ENCODE data around the gene WWOX.

Gene WWOX

DNA sequence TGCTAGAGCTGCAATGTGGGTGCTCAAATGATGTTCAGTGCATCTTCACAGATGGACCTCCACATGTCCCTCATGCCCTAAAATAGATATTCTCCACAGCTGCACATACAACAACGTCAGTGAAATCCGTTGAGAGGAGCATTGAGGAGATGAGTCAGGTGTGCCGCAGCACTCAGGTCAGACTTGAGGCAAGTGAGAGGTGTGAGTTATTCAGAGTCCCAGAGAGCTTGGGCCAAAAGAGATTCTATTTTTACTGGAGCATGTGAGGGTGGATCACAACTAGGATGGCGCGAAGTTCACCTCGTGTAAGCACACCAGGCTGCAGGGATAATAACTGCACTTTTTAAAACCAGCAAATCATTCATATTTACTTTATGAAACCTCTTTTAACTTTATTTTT, 855.8 kb downstream of the WWOX start:
- H3K18ac ChIP-seq (ENCODE audit: low read length): no peak overlapping the region
- no peak overlapping the region for H4K8ac ChIP-seq (ENCODE audit: low read depth, low read length)
- no peak overlapping the region for H2BK15ac ChIP-seq (replicated peaks; ENCODE audit: low read depth)
- no peak overlapping the region for H3K27ac ChIP-seq (ENCODE audit: low read depth, low read length)
- H3K79me1 ChIP-seq (ENCODE audit: low read length): no peaks in the 10 kb centered on the region
- H3K36me3 ChIP-seq (ENCODE audit: control insufficient read depth, insufficient read depth, low read length): no peaks in the 10 kb centered on the region
- no peak overlapping the region for H3K4ac ChIP-seq (ENCODE audit: low read depth, low read length)
- H2BK120ac ChIP-seq (ENCODE audit: low read depth, low read length): no peak overlapping the region
- H3K56ac ChIP-seq (ENCODE audit: low read length): no peak overlapping the region
- DNase-seq: no peak
- H2AK5ac ChIP-seq (ENCODE audit: low read length): no peak overlapping the region
- H3K9ac ChIP-seq (ENCODE audit: low read length): no peak overlapping the region
- H3K23ac ChIP-seq (ENCODE audit: low read length): no peak overlapping the region
- H3K79me2 ChIP-seq (ENCODE audit: control insufficient read depth, insufficient read depth, low read length): no peaks in the 10 kb centered on the region
- no peak overlapping the region for H3K4me2 ChIP-seq (ENCODE audit: low read length)
- H4K5ac ChIP-seq (ENCODE audit: low read length): no peak overlapping the region
- H3K4me3 ChIP-seq (ENCODE audit: low read length): no peak overlapping the region
- no CpG with 5 or more reads among the region's 6 CpGs for WGBS (ENCODE audit: extremely low coverage, insufficient coverage, low lambda C conversion rate)
- H3K4me1 ChIP-seq (ENCODE audit: control insufficient read depth, low read depth, low read length): no peaks in the 10 kb centered on the region
- no peaks in the 10 kb centered on the region for H3K27me3 ChIP-seq (ENCODE audit: insufficient read depth, low read length, poor library complexity)
- no peak overlapping the region for H2BK5ac ChIP-seq (ENCODE audit: low read length)

DNA sequence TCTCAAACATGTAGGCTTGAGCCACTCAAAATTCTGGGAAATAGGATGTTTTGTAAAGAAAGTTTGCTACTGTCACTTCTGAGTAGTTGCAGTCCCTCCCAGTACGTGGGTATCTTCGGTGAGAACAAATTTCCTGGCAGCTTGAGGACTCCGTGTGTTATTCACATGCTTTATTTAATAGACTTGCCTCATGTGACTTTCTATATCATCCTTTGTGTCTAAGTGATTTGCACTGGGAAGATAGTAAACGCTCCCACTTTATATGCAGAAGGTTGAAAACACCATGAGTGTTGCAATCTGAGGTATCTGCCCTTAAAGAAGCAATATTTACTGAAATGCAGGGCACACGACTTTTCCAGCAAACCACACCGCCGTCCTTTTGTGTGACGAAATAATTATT, 857.4 kb downstream of the WWOX start:
- Histone ChIP-seq H3K9ac (ENCODE audit: low read length) (no peak overlapping the region), H2BK15ac (replicated peaks; ENCODE audit: low read depth) (no peak overlapping the region), H3K27ac (ENCODE audit: low read depth, low read length) (no peak overlapping the region), H3K23ac (ENCODE audit: low read length) (no peak overlapping the region), H3K79me2 (ENCODE audit: control insufficient read depth, insufficient read depth, low read length) (no peaks in the 10 kb centered on the region), H3K18ac (ENCODE audit: low read length) (no peak overlapping the region), H2AK5ac (ENCODE audit: low read length) (no peak overlapping the region), H2BK120ac (ENCODE audit: low read depth, low read length) (no peak overlapping the region), H3K79me1 (ENCODE audit: low read length) (no peaks in the 10 kb centered on the region), H3K27me3 (ENCODE audit: insufficient read depth, low read length, poor library complexity) (no peaks in the 10 kb centered on the region), H3K4ac (ENCODE audit: low read depth, low read length) (no peak overlapping the region), H3K4me1 (ENCODE audit: control insufficient read depth, low read depth, low read length) (no peaks in the 10 kb centered on the region), H3K4me2 (ENCODE audit: low read length) (no peak overlapping the region), H3K4me3 (ENCODE audit: low read length) (no peak overlapping the region), H4K8ac (ENCODE audit: low read depth, low read length) (no peak overlapping the region), H3K56ac (ENCODE audit: low read length) (no peak overlapping the region), H4K5ac (ENCODE audit: low read length) (no peak overlapping the region), H2BK5ac (ENCODE audit: low read length) (no peak overlapping the region), H3K36me3 (ENCODE audit: control insufficient read depth, insufficient read depth, low read length) (no peaks in the 10 kb centered on the region)
- DNase-seq: no peak
- no CpG with 5 or more reads among the region's 8 CpGs for WGBS (ENCODE audit: extremely low coverage, insufficient coverage, low lambda C conversion rate)

DNA sequence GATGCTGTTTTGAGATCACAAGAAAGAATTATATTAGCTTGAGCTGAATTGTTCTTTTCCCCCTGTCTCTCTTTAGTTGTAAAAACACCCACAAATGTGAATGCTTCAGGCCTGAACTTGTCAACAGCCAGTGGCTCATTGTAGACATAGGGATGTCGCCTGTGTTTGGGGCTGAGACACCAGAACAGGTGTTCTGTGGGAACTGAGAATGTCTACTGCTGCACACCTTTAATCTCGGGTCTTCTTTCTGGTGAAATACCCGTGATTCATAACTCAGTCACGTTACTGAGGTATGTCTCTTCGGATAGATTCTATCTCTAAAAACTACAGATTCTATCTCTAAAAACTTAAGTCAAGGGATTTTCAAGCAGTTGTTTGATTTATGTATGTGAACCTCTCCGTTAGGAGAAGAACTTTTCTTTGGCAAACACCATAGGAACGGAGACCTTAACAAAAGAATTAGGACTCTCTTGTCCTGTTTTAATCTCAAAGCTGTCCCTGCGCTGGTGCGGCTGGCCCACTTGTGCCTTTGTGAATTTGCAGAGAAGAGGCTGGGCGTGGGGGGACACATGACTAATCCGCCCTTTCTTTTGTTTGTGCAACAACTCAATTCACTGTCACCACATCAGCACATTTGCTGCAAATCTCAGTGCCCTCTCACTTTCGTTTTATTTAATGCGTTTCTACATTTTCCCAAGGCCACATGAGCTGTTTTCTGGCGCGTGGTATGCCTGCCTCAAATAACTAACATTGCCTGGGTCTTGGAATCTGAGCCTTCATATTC, 858.1 kb downstream of the WWOX start:
- H4K5ac ChIP-seq (ENCODE audit: low read length): no peak overlapping the region
- no peak overlapping the region for H3K18ac ChIP-seq (ENCODE audit: low read length)
- no peaks in the 10 kb centered on the region for H3K36me3 ChIP-seq (ENCODE audit: control insufficient read depth, insufficient read depth, low read length)
- no peak overlapping the region for H2BK5ac ChIP-seq (ENCODE audit: low read length)
- H3K4ac ChIP-seq (ENCODE audit: low read depth, low read length): no peak overlapping the region
- H2BK15ac ChIP-seq (replicated peaks; ENCODE audit: low read depth): no peak overlapping the region
- no peak overlapping the region for H2AK5ac ChIP-seq (ENCODE audit: low read length)
- H3K4me1 ChIP-seq (ENCODE audit: control insufficient read depth, low read depth, low read length): no peaks in the 10 kb centered on the region
- H3K79me1 ChIP-seq (ENCODE audit: low read length): no peaks in the 10 kb centered on the region
- no peak overlapping the region for H3K23ac ChIP-seq (ENCODE audit: low read length)
- no CpG with 5 or more reads among the region's 15 CpGs for WGBS (ENCODE audit: extremely low coverage, insufficient coverage, low lambda C conversion rate)
- H3K9ac ChIP-seq (ENCODE audit: low read length): no peak overlapping the region
- H3K4me2 ChIP-seq (ENCODE audit: low read length): no peak overlapping the region
- no peak overlapping the region for H4K8ac ChIP-seq (ENCODE audit: low read depth, low read length)
- no peak overlapping the region for H3K56ac ChIP-seq (ENCODE audit: low read length)
- H3K27ac ChIP-seq (ENCODE audit: low read depth, low read length): no peak overlapping the region
- H3K4me3 ChIP-seq (ENCODE audit: low read length): no peak overlapping the region
- H2BK120ac ChIP-seq (ENCODE audit: low read depth, low read length): no peak overlapping the region
- no peaks in the 10 kb centered on the region for H3K79me2 ChIP-seq (ENCODE audit: control insufficient read depth, insufficient read depth, low read length)
- no peak for DNase-seq
- H3K27me3 ChIP-seq (ENCODE audit: insufficient read depth, low read length, poor library complexity): no peaks in the 10 kb centered on the region

DNA sequence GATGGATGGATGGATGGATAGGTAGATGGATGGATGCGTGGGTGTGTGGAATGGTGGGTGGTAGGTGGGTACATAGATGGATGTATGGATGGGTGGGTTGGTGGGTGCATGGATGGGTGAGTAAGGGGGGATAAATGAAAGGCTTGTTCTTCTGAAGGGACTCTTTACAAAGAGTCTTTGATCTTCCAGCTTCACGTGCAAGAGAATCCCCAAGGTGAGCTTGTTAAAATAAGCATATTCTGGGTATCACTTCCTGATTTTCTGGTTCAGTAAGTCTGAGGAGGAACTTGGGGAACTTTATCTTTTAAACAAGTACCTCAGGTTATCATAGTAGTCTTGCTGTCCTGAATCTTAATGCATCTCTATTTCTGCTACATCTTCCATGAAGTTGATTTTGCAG, 862.0 kb downstream of the WWOX start:
- Histone ChIP-seq H4K5ac (ENCODE audit: low read length) (no peak overlapping the region), H3K18ac (ENCODE audit: low read length) (no peak overlapping the region), H2BK5ac (ENCODE audit: low read length) (no peak overlapping the region), H3K79me2 (ENCODE audit: control insufficient read depth, insufficient read depth, low read length) (no peaks in the 10 kb centered on the region), H3K4me1 (ENCODE audit: control insufficient read depth, low read depth, low read length) (no peaks in the 10 kb centered on the region), H3K4me2 (ENCODE audit: low read length) (no peak overlapping the region), H4K8ac (ENCODE audit: low read depth, low read length) (no peak overlapping the region), H3K9ac (ENCODE audit: low read length) (no peak overlapping the region), H3K4ac (ENCODE audit: low read depth, low read length) (no peak overlapping the region), H3K79me1 (ENCODE audit: low read length) (no peaks in the 10 kb centered on the region), H2BK15ac (replicated peaks; ENCODE audit: low read depth) (no peak overlapping the region), H3K23ac (ENCODE audit: low read length) (no peak overlapping the region), H2AK5ac (ENCODE audit: low read length) (no peak overlapping the region), H2BK120ac (ENCODE audit: low read depth, low read length) (no peak overlapping the region), H3K56ac (ENCODE audit: low read length) (no peak overlapping the region), H3K27me3 (ENCODE audit: insufficient read depth, low read length, poor library complexity) (no peaks in the 10 kb centered on the region), H3K27ac (ENCODE audit: low read depth, low read length) (no peak overlapping the region), H3K4me3 (ENCODE audit: low read length) (no peak overlapping the region), H3K36me3 (ENCODE audit: control insufficient read depth, insufficient read depth, low read length) (no peaks in the 10 kb centered on the region)
- no peak for DNase-seq
- WGBS (ENCODE audit: extremely low coverage, insufficient coverage, low lambda C conversion rate): 100% methylated on average over 1 of the region's 2 CpGs

DNA sequence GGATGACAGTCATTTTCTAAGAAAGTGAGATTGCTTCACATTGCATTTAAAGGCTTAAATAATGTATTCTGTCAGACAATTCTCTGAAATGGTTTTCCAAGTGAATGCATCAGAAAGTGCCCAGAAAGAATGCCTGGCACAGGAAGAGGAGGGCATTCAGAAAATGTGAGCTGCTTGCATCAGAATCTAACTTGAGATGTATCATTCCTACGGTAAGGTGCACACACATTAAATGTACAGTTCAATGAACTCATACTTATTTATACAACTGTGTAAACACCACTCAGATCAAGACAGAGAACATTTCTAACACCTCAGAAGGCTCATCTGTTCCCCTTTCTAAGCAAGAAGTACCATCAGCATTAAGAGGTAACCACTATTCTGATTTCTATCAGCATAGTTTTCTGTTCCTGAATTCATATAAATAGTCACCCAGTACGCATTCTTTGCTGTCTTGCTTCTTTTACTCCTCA, 863.0 kb downstream of the WWOX start:
- Histone ChIP-seq H2BK5ac (ENCODE audit: low read length) (no peak overlapping the region), H3K18ac (ENCODE audit: low read length) (no peak overlapping the region), H3K79me1 (ENCODE audit: low read length) (no peaks in the 10 kb centered on the region), H3K27me3 (ENCODE audit: insufficient read depth, low read length, poor library complexity) (no peaks in the 10 kb centered on the region), H3K23ac (ENCODE audit: low read length) (no peak overlapping the region), H2AK5ac (ENCODE audit: low read length) (no peak overlapping the region), H3K79me2 (ENCODE audit: control insufficient read depth, insufficient read depth, low read length) (no peaks in the 10 kb centered on the region), H3K4me1 (ENCODE audit: control insufficient read depth, low read depth, low read length) (no peaks in the 10 kb centered on the region), H3K4me3 (ENCODE audit: low read length) (no peak overlapping the region), H3K36me3 (ENCODE audit: control insufficient read depth, insufficient read depth, low read length) (no peaks in the 10 kb centered on the region), H4K5ac (ENCODE audit: low read length) (no peak overlapping the region), H3K4ac (ENCODE audit: low read depth, low read length) (no peak overlapping the region), H2BK15ac (replicated peaks; ENCODE audit: low read depth) (no peak overlapping the region), H3K9ac (ENCODE audit: low read length) (no peak overlapping the region), H3K27ac (ENCODE audit: low read depth, low read length) (no peak overlapping the region), H3K4me2 (ENCODE audit: low read length) (no peak overlapping the region), H4K8ac (ENCODE audit: low read depth, low read length) (no peak overlapping the region), H3K56ac (ENCODE audit: low read length) (no peak overlapping the region), H2BK120ac (ENCODE audit: low read depth, low read length) (no peak overlapping the region)
- no CpG with 5 or more reads among the region's 2 CpGs for WGBS (ENCODE audit: extremely low coverage, insufficient coverage, low lambda C conversion rate)
- DNase-seq: no peak

DNA sequence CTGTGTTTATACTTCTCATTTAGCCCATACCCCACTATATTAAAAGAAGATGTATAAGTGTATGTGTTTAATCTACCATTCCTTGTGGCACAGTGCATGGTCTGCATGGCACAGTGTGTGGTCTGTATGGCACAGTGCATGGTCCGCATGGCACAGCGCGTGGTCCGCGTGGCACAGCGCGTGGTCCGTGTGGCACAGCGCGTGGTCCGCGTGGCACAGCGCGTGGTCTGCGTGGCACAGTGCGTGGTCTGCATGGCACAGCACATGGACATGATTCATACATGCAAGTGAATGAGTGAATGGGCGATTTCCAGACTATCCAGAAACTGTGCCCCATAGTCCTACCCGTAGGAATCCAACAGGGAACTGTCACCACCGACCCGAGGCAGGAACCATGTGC, 868.5 kb downstream of the WWOX start:
- H2AK5ac ChIP-seq (ENCODE audit: low read length): no peak overlapping the region
- no peak overlapping the region for H3K18ac ChIP-seq (ENCODE audit: low read length)
- H2BK5ac ChIP-seq (ENCODE audit: low read length): no peak overlapping the region
- H3K79me2 ChIP-seq (ENCODE audit: control insufficient read depth, insufficient read depth, low read length): no peaks in the 10 kb centered on the region
- H3K4ac ChIP-seq (ENCODE audit: low read depth, low read length): no peak overlapping the region
- DNase-seq: no peak
- no peak overlapping the region for H3K27ac ChIP-seq (ENCODE audit: low read depth, low read length)
- H3K27me3 ChIP-seq (ENCODE audit: insufficient read depth, low read length, poor library complexity): no peaks in the 10 kb centered on the region
- no peak overlapping the region for H2BK120ac ChIP-seq (ENCODE audit: low read depth, low read length)
- no peak overlapping the region for H3K9ac ChIP-seq (ENCODE audit: low read length)
- H3K4me2 ChIP-seq (ENCODE audit: low read length): no peak overlapping the region
- no CpG with 5 or more reads among the region's 20 CpGs for WGBS (ENCODE audit: extremely low coverage, insufficient coverage, low lambda C conversion rate)
- no peaks in the 10 kb centered on the region for H3K4me1 ChIP-seq (ENCODE audit: control insufficient read depth, low read depth, low read length)
- H3K79me1 ChIP-seq (ENCODE audit: low read length): no peaks in the 10 kb centered on the region
- no peaks in the 10 kb centered on the region for H3K36me3 ChIP-seq (ENCODE audit: control insufficient read depth, insufficient read depth, low read length)
- H3K56ac ChIP-seq (ENCODE audit: low read length): no peak overlapping the region
- no peak overlapping the region for H4K8ac ChIP-seq (ENCODE audit: low read depth, low read length)
- no peak overlapping the region for H3K4me3 ChIP-seq (ENCODE audit: low read length)
- H2BK15ac ChIP-seq (replicated peaks; ENCODE audit: low read depth): no peak overlapping the region
- no peak overlapping the region for H3K23ac ChIP-seq (ENCODE audit: low read length)
- no peak overlapping the region for H4K5ac ChIP-seq (ENCODE audit: low read length)

All from mesendoderm (in vitro differentiated cells).